Activated CD4-positive, CD25-positive, alpha-beta regulatory T cell (primary cell): ENCODE data around the gene AKAP1.

Experiments
- DNase-seq, 4 experiments: peaks; one replicate each; lab custom pipeline; 2025; lab: John Stamatoyannopoulos, UW

Gene AKAP1

GRCh38 chr17:57168695-57169094 lies 83.6 kb downstream of the AKAP1 start:
- DNase-seq: no peak

DNA sequence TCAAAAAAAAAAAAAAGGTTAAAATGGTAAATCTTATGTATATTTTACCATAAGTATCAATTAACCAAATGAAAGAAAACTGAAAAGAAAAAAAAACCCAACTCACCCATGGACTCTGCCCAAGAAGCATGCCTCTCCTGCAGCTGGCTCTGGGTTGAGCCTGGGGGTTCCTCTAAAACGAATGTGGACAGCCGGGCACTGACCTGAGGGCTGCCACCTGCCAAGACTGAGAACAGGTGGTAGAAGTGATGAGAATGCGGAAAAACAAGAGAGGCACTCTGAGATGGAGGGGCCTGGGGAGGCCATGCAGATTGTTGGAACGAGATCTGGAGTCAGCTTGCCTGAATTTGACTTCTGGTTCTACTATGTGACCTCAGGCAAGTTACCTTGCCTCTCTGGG lies 85.8 kb downstream of the AKAP1 start:
- DNase-seq: no peak
